Esophagus mucosa (tissue), 1 donor: ENCODE data around the gene XYLT1. TPM values are rescaled to one million over a fixed set of nuclear protein-coding genes. Genes with fewer than 3 reads are reported as not detected.

Experiments
- ATAC-seq: fragments of 200-7000 bp; cut with Tn5 transposase; one replicate; pipeline ENCODE4 v1.9.1; 2020
- total RNA-seq: library from RNA; stranded (reverse); gene quantifications from one replicate; pipeline ENCODE4 v1.2.4, GENCODE V29; 2023
- donor health status: DM: yes; HTN: yes; CAD: no.

Gene XYLT1
- total RNA-seq, 1 donor from 2014 or later, result 11.0 TPM

- no peak for ATAC-seq
These were observed 342.0 kb downstream of the XYLT1 start for GRCh38 chr16:17128791-17129190.

- ATAC-seq, result no peak
These were observed 344.6 kb downstream of the XYLT1 start for GRCh38 chr16:17126156-17126555.

- ATAC-seq, result no peak
These were observed 345.1 kb downstream of the XYLT1 start for GRCh38 chr16:17125671-17126070.

GRCh38 chr16:17117906-17118577 is 352.7 kb downstream of the XYLT1 start:
- no peak for ATAC-seq

GRCh38 chr16:17116595-17117322 is 354.0 kb downstream of the XYLT1 start:
- no peak for ATAC-seq

GRCh38 chr16:17109413-17109812 is 361.3 kb downstream of the XYLT1 start:
- ATAC-seq, result no peak

- ATAC-seq, result no peak
These were observed 362.2 kb downstream of the XYLT1 start for GRCh38 chr16:17108596-17108995.

- no peak for ATAC-seq
These were observed 363.3 kb downstream of the XYLT1 start for GRCh38 chr16:17107450-17107849.

GRCh38 chr16:17106243-17106791 is 364.4 kb downstream of the XYLT1 start:
- ATAC-seq, result no peak

- no peak for ATAC-seq
These were observed 365.4 kb downstream of the XYLT1 start for GRCh38 chr16:17105239-17105797.

GRCh38 chr16:17104654-17105053 is 366.1 kb downstream of the XYLT1 start:
- no peak for ATAC-seq

GRCh38 chr16:17103216-17103615 is 367.5 kb downstream of the XYLT1 start:
- no peak for ATAC-seq

- peak; percentile 93 for ATAC-seq
These were observed 369.1 kb downstream of the XYLT1 start for GRCh38 chr16:17101646-17102045.

GRCh38 chr16:17098685-17099084 is 372.1 kb downstream of the XYLT1 start:
- ATAC-seq, result no peak

GRCh38 chr16:17084130-17084529 is 386.6 kb downstream of the XYLT1 start:
- no peak for ATAC-seq

- ATAC-seq, result no peak
These were observed 387.1 kb downstream of the XYLT1 start for GRCh38 chr16:17083628-17084027.

- ATAC-seq, result no peak
These were observed 388.5 kb downstream of the XYLT1 start for GRCh38 chr16:17082095-17082882.

- no peak for ATAC-seq
These were observed 390.7 kb downstream of the XYLT1 start for GRCh38 chr16:17080105-17080504.

- ATAC-seq, result no peak
These were observed 391.7 kb downstream of the XYLT1 start for GRCh38 chr16:17078931-17079631.

- ATAC-seq, result no peak
These were observed 393.8 kb downstream of the XYLT1 start for GRCh38 chr16:17076818-17077498.

GRCh38 chr16:17076092-17076754 is 394.5 kb downstream of the XYLT1 start:
- ATAC-seq, result no peak
